Tibial artery (tissue), 4 donors: Measurements from ENCODE around the gene MRPL52.
A peak's percentile ranks its signal among the peaks of the same experiment; 100 is the strongest.
"Not testable (repeated sequence)": the region's sequence is repeated elsewhere in the genome, so short reads cannot be mapped to it uniquely, and the experiment has no call there.

Experiments used
- DNase-seq, 2 donors: peaks; one replicate each; pipeline ENCODE4 v3.0.0-alpha.2; 2019
- H3K27ac ChIP-seq, 2 donors: fragments of 200-600 bp; sonication (generic) in 1 of 2; 1 replicate in 1 of 2; 2 replicates in 1 of 2; pipeline ENCODE4 v1.5.1; 2018 to 2019; ENCODE audit warnings: mild to moderate bottlenecking in 1 of 2
- H3K27me3 ChIP-seq, 2 donors: fragments of 200-600 bp; sonication (generic) in 1 of 2; one replicate each; pipeline versions ENCODE4 v1.5.1 to v1.6.0; 2016 to 2019
- H3K36me3 ChIP-seq, 3 donors: fragments of 200-600 bp; sonication (generic) in 2 of 3; one replicate each; pipeline ENCODE4 v1.5.1; 2016 to 2019; ENCODE audit warnings: mild to moderate bottlenecking in 2 of 3
- H3K4me1 ChIP-seq, 4 donors: fragments of 200-600 bp; sonication (generic) in 2 of 4; 1 replicate in 3 of 4; 2 replicates in 1 of 4; pipeline ENCODE4 v1.5.1; 2016 to 2019
- H3K4me3 ChIP-seq, 2 donors: fragments of 200-600 bp; sonication (generic) in 1 of 2; 1 replicate in 1 of 2; 2 replicates in 1 of 2; pipeline ENCODE4 v1.5.1; 2018 to 2019; ENCODE audit warnings: mild to moderate bottlenecking in 2 of 2
- H3K9me3 ChIP-seq, 3 donors: fragments of 200-600 bp; sonication (generic) in 1 of 3; one replicate each; pipeline ENCODE4 v1.5.1; 2016 to 2019
- CTCF ChIP-seq, 2 experiments: fragments of 200-600 bp in 1 of 2; fragments of 450-650 bp in 1 of 2; IDR thresholded peaks; one replicate each; pipeline ENCODE4 v1.5.1; 2017 to 2019; ENCODE audit warnings: antibody characterized with exemption in 2 of 2, mild to moderate bottlenecking in 1 of 2, moderate library complexity in 1 of 2
- intact Hi-C: fragments of 100-400 bp; cut with DNase I; formaldehyde crosslinking; loops from one replicate; pipeline ENCODE4 v1.15.0; 2023; ENCODE audit warnings: low total_unique reads

Gene MRPL52

GRCh38 chr14:22821193-22822015, 8.3 kb upstream of the MRPL52 start:
- Histone ChIP-seq H3K4me3 (no peak overlapping the region), H3K9me3 (no peaks in the 10 kb centered on the region), H3K4me1 (peaks cover 0 to 52% (median 33%) of the 10 kb centered on the region in 4 donors), H3K36me3 (no peaks in the 10 kb centered on the region), H3K27ac (peak overlapping the region in 1 of 2 donors; percentile 78), H3K27me3 (no peaks in the 10 kb centered on the region)
- TF ChIP-seq CTCF (IDR thresholded peaks at IDR 0.05): no peak
- intact Hi-C loops: loop anchor here (10.0 kb wide), 1 partner anchor 257 kb away; no protein-coding TSS in a partner anchor
- DNase-seq: no peak

GRCh38 chr14:22822016-22822570, 7.6 kb upstream of the MRPL52 start:
- DNase-seq: no peak
- Histone ChIP-seq H3K4me3 (peak overlapping the region; percentile 46 to 58), H3K27me3 (no peaks in the 10 kb centered on the region), H3K36me3 (no peaks in the 10 kb centered on the region), H3K4me1 (peaks cover 0 to 49% (median 33%) of the 10 kb centered on the region in 4 donors), H3K27ac (peak overlapping the region; percentile 69 to 73), H3K9me3 (no peaks in the 10 kb centered on the region)
- intact Hi-C loops: loop anchor here (10.0 kb wide), 1 partner anchor 257 kb away; no protein-coding TSS in a partner anchor
- TF ChIP-seq CTCF (IDR thresholded peaks at IDR 0.05): no peak

GRCh38 chr14:22822571-22823098, 7.1 kb upstream of the MRPL52 start:
- H3K9me3 ChIP-seq: no peaks in the 10 kb centered on the region
- no peaks in the 10 kb centered on the region for H3K27me3 ChIP-seq
- peak; percentile 76 to 87 for DNase-seq
- TF ChIP-seq CTCF (IDR thresholded peaks at IDR 0.05): peak; percentile 80 to 82
- H3K4me3 ChIP-seq: peak overlapping the region; percentile 46 to 58
- intact Hi-C loops: loop anchor here (10.0 kb wide), 1 partner anchor 258 kb away; no protein-coding TSS in a partner anchor
- no peaks in the 10 kb centered on the region for H3K36me3 ChIP-seq
- H3K27ac ChIP-seq: peak overlapping the region; percentile 69 to 73
- peaks cover 0 to 43% (median 32%) of the 10 kb centered on the region in 4 donors for H3K4me1 ChIP-seq

GRCh38 chr14:22824711-22825359, 4.9 kb upstream of the MRPL52 start:
- H3K4me3 ChIP-seq: no peak overlapping the region
- H3K36me3 ChIP-seq: no peaks in the 10 kb centered on the region
- TF ChIP-seq CTCF (IDR thresholded peaks at IDR 0.05): no peak
- H3K27ac ChIP-seq: no peak overlapping the region
- H3K9me3 ChIP-seq: no peaks in the 10 kb centered on the region
- no peak for DNase-seq
- H3K27me3 ChIP-seq: no peaks in the 10 kb centered on the region
- intact Hi-C loops: loop anchor here (5.0 to 10.0 kb wide), 2 partner anchors 42 to 260 kb away; no protein-coding TSS in a partner anchor
- H3K4me1 ChIP-seq: peaks cover 0 to 22% (median 17%) of the 10 kb centered on the region in 4 donors

GRCh38 chr14:22829076-22829660, 519 bp upstream of the MRPL52 start:
- Histone ChIP-seq H3K27ac (peak overlapping the region; percentile 77 to 81), H3K4me3 (peak overlapping the region; percentile 67 to 90)
- not testable (repeated sequence) for DNase-seq, H3K4me1 ChIP-seq, H3K36me3 ChIP-seq, H3K9me3 ChIP-seq, H3K27me3 ChIP-seq
- intact Hi-C loops: loop anchor here (5.0 to 10.0 kb wide), 2 partner anchors 38 to 264 kb away; no protein-coding TSS in a partner anchor
